Coronary artery (tissue), 2 donors: ENCODE results near the gene RRP12.

ENCODE experiments used
- DNase-seq: peaks from one replicate; pipeline ENCODE4 v3.0.0-alpha.2; 2017; ENCODE audit warnings: low spot score
- H3K27ac ChIP-seq, 2 donors: fragments of 200-600 bp; sonication (generic); one replicate each; pipeline ENCODE4 v1.5.1; 2016 to 2019
- H3K4me3 ChIP-seq: fragments of 200-600 bp; sonication (generic); 2 replicates; pipeline ENCODE4 v1.5.1; 2016; ENCODE audit warnings: mild to moderate bottlenecking, moderate library complexity
- TF ChIP-seq, protein P1 (sequence below): fragments of 200-600 bp; sonication (generic); IDR thresholded peaks from one replicate; pipeline ENCODE4 v1.5.1; 2019; ENCODE audit warnings: antibody characterized with exemption

Gene RRP12

DNA sequence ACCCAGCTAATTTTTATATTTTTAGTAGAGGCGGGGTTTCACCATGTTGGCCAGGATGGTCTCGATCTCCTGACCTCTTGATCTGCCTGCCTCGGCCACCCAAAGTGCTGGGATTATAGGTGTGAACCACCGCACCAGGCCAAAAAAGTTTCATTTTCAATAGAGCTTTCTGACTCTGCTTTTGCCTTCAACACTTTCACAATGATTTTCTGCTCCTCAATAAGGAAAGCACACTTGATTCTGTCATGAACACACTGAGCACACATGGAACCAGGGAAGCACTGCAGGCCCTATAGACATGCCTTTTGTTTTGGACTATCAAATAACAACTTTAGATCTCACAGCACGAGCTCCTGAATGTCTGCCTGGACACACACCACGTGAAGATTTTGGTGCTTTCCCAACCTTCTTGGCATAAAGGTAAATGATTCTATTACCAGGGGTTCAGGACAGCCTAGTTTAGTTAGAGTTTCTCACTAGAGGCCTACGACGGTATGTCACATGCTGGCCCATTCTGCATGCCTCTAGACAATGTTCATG, 8.0 kb downstream of the RRP12 start:
- no peak overlapping the region for H3K27ac ChIP-seq
- DNase-seq, result no peak
- H3K4me3 ChIP-seq, result no peak overlapping the region
- TF ChIP-seq, protein P1, sequence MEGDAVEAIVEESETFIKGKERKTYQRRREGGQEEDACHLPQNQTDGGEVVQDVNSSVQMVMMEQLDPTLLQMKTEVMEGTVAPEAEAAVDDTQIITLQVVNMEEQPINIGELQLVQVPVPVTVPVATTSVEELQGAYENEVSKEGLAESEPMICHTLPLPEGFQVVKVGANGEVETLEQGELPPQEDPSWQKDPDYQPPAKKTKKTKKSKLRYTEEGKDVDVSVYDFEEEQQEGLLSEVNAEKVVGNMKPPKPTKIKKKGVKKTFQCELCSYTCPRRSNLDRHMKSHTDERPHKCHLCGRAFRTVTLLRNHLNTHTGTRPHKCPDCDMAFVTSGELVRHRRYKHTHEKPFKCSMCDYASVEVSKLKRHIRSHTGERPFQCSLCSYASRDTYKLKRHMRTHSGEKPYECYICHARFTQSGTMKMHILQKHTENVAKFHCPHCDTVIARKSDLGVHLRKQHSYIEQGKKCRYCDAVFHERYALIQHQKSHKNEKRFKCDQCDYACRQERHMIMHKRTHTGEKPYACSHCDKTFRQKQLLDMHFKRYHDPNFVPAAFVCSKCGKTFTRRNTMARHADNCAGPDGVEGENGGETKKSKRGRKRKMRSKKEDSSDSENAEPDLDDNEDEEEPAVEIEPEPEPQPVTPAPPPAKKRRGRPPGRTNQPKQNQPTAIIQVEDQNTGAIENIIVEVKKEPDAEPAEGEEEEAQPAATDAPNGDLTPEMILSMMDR, result no peak

DNA sequence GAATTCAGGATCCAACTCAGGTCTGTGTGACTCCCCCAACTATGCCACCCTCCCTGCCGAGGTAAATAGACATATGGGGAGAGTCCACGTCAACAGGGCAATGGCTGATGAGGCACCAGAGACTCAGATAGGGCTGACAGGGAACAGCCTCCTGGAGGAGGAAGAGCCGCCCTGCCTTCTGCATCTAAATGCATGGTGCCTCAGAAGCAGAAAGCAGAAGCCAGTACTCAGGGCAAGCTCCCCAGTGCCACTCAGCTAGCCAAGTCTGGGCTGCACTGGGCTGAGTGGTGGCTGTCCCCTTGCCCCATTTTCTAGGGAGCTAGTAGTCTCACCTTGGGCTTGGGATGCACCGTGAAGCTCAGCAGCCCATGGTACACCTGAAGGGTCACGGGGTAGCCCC, 11.0 kb downstream of the RRP12 start:
- DNase-seq, result no peak
- TF ChIP-seq, protein P1, result no peak
- H3K4me3 ChIP-seq, result no peak overlapping the region
- no peak overlapping the region for H3K27ac ChIP-seq

DNA sequence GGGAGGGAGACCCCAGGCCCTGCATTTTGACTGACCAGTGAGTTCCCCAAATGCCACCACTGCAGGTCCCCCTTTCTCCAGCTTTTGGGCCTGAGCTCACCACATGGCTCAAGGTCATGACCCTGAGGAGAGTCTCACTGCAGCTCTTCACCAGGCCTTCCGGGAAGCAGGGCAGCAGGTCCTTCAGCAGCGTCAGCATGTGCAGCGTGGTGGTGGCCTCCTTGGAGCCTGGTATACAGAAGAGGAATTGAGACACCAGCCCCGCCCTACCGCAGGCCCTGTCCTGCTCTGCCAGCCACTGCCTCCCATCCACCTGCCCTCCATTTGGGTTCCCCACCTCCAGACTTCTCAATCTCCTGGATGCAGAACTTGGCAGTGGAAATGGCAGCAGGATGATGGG, 13.0 kb downstream of the RRP12 start:
- H3K27ac ChIP-seq, result no peak overlapping the region
- H3K4me3 ChIP-seq, result no peak overlapping the region
- TF ChIP-seq, protein P1, result no peak
- no peak for DNase-seq

DNA sequence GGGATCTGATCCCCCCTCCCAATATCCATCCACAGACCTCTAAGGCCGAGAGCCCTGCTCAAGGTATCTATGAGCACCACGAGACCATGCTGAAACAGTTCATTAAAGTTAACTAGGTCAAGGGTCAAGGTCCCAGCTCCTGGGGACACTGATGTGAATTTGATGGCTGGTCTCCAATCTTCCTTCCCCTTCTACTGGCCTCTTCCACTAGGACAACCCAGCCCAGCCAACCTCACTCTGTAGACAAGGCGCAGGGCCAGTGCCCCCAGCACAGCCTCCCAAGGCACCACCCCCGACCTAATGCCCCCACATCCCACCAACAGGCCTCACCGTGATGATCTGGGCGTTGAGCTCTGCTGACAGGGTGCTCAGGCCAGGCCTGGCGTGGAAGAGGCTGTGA, 15.6 kb downstream of the RRP12 start:
- TF ChIP-seq, protein P1, result no peak
- Histone ChIP-seq H3K27ac (no peak overlapping the region), H3K4me3 (no peak overlapping the region)
- no peak for DNase-seq

DNA sequence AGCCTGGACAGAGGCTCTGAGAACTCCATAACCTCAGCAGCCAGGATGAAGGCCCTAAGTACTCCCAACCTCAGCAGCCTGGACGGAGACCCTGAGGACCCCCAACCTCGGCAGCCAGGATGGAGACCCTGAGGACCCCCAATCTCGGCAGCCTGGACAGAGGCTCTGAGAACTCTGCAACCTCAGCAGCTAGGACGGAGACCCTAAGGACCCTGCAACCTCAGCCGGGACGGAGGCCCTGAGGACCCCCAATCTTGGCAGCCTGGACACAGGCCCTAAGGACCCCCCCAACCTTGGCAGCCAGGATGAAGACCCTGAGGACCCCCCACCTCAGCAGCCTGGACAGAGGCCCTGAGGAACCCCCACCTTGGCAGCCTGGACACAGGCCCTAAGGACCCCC, 16.5 kb downstream of the RRP12 start:
- Histone ChIP-seq H3K4me3 (no peak overlapping the region), H3K27ac (no peak overlapping the region)
- DNase-seq, result no peak
- TF ChIP-seq, protein P1, result no peak

DNA sequence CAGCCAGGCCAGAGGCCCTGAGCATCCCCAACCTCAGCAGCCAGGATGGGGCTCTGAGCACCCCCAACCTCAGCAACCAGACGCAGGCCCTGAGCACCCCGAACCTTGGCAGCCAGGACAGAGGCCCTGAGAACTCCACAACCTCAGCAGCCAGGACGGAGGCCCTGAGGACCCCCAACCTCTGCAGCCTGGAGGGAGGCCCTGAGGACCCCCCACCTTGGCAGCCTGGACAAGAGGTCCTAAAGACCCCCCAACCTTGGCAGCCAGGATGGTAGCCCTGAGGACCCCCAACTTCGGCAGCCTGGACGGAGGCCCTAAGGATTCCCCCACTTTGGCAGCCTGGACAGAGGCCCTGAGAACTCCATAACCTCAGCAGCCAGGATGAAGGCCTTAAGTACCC, 17.0 kb downstream of the RRP12 start:
- no peak for DNase-seq
- no peak overlapping the region for H3K4me3 ChIP-seq
- H3K27ac ChIP-seq, result no peak overlapping the region
- TF ChIP-seq, protein P1, result no peak

DNA sequence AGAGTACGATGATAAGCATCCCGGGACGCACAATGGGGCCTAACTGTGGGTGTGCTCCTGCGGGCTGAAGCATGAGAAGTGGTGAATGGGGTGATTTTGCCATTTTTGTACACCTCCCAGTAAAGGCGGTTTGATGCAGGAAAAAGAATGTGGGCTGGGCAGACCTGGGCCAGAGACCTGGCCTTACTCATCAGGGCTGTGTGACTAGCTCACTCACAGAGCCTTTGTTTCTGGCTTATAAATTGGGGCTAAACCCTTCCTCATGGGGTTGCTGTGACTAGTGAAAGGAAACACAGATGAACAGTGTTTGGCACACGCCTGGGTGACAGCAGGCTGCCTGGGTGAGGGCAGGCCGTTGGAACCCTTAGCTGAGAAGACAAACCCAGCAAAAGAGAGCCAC, 18.0 kb downstream of the RRP12 start:
- DNase-seq, result no peak
- TF ChIP-seq, protein P1, result no peak

More for the DNA sequence above, 18.0 kb downstream of the RRP12 start:
- no peak overlapping the region for H3K4me3 ChIP-seq
- H3K27ac ChIP-seq, result no peak overlapping the region
